Thoracic aorta (tissue), 2 donors: ENCODE data around the gene SUFU. TPM values are rescaled to one million over a fixed set of nuclear protein-coding genes. Genes with fewer than 3 reads are reported as not detected.
A peak's percentile ranks its signal among the peaks of the same experiment; 100 is the strongest.

ENCODE experiments used
- ATAC-seq: fragments of 150-250 bp; one replicate; pipeline ENCODE4 v1.8.0; 2017; ENCODE audit warnings: low read depth; ENCODE audit not compliant: insufficient number of reproducible peaks, low FRiP score
- DNase-seq: peaks from one replicate; pipeline ENCODE4 v3.0.0-alpha.2; 2020; ENCODE audit warnings: low spot score
- H3K27ac ChIP-seq, 2 donors: fragments of 200-600 bp; sonication (generic); 1 replicate in 1 of 2; 2 replicates in 1 of 2; pipeline ENCODE4 v1.5.1; 2016; ENCODE audit warnings: mild to moderate bottlenecking in 2 of 2, moderate library complexity in 2 of 2
- H3K27me3 ChIP-seq: fragments of 200-600 bp; sonication (generic); replicated peaks from 2 replicates; pipeline ENCODE4 v1.6.0; 2016; ENCODE audit warnings: mild to moderate bottlenecking; ENCODE audit not compliant: insufficient read depth
- H3K36me3 ChIP-seq: fragments of 200-600 bp; sonication (generic); one replicate; pipeline ENCODE4 v1.5.1; 2016
- H3K4me1 ChIP-seq, 2 donors: fragments of 200-600 bp; sonication (generic); 1 replicate in 1 of 2; 2 replicates in 1 of 2; pipeline versions ENCODE4 v1.5.1 to v1.6.0; 2016; ENCODE audit warnings: low read depth in 2 of 2, mild to moderate bottlenecking in 1 of 2; ENCODE audit not compliant: control insufficient read depth in 1 of 2
- H3K4me3 ChIP-seq: fragments of 200-600 bp; sonication (generic); 2 replicates; pipeline ENCODE4 v1.5.1; 2016; ENCODE audit warnings: mild to moderate bottlenecking
- H3K9me3 ChIP-seq: fragments of 200-600 bp; sonication (generic); 2 replicates; pipeline ENCODE4 v1.5.1; 2016
- total RNA-seq, 2 donors: library from RNA; depleted of rRNA; stranded (reverse); fragments of >200 nt; gene quantifications; one replicate each; pipeline versions ENCODE4 v1.1.0 to v1.2.3, GENCODE V29; 2016
- TF ChIP-seq, protein P1 (sequence below): fragments of 200-600 bp; sonication (generic); IDR thresholded peaks from one replicate; pipeline ENCODE4 v1.5.1; 2019; ENCODE audit warnings: antibody characterized with exemption

Gene SUFU
- total RNA-seq, 2 donors from 2014 or later: 4.6 to 7.6 TPM

DNA sequence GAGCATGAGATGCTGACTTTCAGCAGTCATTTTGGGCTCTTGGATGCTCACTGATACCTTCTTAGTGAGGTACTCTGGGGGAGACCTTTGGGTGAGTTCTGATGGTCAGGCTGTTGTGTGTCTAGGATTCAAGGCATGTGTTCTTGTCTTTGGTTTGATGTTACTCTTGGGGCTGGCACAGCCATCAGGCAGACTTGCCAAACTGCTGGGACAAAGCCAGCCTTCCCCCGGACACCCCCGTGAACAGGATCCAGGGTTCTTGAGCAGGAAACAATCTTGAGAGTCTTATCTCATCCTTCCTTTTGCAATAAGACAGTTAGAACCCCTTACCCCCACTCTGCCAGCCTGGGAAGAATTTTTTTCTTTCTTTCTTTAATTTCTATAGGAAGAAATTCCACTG is 42.2 kb downstream of the SUFU start:
- Histone ChIP-seq H3K4me3 (no peak overlapping the region), H3K4me1 (peaks cover 11 to 31% of the 10 kb centered on the region in 2 donors), H3K27me3 (no peaks in the 10 kb centered on the region), H3K36me3 (no peaks in the 10 kb centered on the region), H3K27ac (no peak overlapping the region), H3K9me3 (no peaks in the 10 kb centered on the region)
- DNase-seq (no peak), ATAC-seq (no peak)
- TF ChIP-seq, protein P1, sequence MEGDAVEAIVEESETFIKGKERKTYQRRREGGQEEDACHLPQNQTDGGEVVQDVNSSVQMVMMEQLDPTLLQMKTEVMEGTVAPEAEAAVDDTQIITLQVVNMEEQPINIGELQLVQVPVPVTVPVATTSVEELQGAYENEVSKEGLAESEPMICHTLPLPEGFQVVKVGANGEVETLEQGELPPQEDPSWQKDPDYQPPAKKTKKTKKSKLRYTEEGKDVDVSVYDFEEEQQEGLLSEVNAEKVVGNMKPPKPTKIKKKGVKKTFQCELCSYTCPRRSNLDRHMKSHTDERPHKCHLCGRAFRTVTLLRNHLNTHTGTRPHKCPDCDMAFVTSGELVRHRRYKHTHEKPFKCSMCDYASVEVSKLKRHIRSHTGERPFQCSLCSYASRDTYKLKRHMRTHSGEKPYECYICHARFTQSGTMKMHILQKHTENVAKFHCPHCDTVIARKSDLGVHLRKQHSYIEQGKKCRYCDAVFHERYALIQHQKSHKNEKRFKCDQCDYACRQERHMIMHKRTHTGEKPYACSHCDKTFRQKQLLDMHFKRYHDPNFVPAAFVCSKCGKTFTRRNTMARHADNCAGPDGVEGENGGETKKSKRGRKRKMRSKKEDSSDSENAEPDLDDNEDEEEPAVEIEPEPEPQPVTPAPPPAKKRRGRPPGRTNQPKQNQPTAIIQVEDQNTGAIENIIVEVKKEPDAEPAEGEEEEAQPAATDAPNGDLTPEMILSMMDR: no peak

DNA sequence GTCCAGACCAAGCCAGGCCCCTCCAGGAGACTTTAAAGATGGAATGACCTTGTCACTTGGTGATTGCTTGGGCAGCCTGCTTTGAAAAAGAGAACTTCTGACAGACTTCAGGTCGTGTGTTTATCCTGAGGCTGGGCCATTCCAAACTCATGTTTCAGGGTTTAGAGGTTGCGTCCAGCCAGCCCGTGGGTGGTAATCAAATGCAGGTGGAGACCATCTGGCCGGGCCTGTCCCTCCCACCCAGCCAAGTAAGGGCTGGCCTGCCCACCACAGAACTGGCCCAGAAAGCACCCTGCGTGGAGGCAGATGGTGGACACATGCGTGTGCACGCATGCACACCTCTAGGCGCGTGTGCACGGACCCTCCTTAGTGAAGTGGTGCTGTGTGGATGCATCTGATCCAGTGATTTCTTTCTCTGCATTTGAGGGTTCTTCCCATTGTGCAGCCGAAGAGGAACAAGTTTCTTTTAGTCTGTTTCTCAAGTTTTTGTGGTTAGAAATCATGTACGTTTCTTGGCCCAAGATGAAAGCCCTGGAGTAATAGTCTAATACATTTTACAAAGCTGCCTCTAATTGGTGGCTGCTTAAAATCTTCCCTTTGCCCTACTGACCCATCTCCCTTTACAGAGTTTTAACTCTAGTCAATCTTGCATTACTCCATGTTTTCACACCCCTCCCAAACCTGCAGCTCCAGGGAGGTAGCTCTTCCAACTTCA is 43.0 kb downstream of the SUFU start:
- DNase-seq (no peak), ATAC-seq (no peak)
- no peaks in the 10 kb centered on the region for H3K36me3 ChIP-seq
- H3K9me3 ChIP-seq: no peaks in the 10 kb centered on the region
- H3K27me3 ChIP-seq: no peaks in the 10 kb centered on the region
- TF ChIP-seq, protein P1: no peak
- no peak overlapping the region for H3K4me3 ChIP-seq
- no peak overlapping the region for H3K27ac ChIP-seq
- peaks cover 11 to 31% of the 10 kb centered on the region in 2 donors for H3K4me1 ChIP-seq

DNA sequence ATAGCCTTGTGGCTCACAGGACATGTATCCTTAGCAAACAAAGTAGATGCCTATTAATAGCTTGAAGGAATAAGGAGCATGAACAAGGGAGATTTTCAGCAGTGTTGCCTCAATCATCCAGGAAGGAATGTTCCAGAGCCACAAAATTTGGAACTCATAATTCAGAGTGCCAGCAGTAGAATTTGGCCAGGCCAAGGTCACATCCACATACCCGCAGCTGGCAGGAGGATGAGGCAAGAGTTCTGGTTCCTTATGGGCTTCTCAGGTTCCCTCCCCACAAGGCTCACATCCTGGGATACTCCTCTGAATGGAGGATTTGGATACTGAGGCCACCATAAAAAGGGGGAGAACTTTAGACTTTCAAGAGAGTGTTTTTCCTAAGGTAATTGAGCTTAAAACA is 45.8 kb downstream of the SUFU start:
- DNase-seq: no peak
- H3K4me3 ChIP-seq: no peak overlapping the region
- TF ChIP-seq, protein P1: no peak
- peaks cover 11 to 31% of the 10 kb centered on the region in 2 donors for H3K4me1 ChIP-seq
- peak; percentile 50 for ATAC-seq
- no peaks in the 10 kb centered on the region for H3K27me3 ChIP-seq
- H3K27ac ChIP-seq: peak overlapping the region; percentile 48 to 62
- H3K36me3 ChIP-seq: no peaks in the 10 kb centered on the region
- H3K9me3 ChIP-seq: no peaks in the 10 kb centered on the region

DNA sequence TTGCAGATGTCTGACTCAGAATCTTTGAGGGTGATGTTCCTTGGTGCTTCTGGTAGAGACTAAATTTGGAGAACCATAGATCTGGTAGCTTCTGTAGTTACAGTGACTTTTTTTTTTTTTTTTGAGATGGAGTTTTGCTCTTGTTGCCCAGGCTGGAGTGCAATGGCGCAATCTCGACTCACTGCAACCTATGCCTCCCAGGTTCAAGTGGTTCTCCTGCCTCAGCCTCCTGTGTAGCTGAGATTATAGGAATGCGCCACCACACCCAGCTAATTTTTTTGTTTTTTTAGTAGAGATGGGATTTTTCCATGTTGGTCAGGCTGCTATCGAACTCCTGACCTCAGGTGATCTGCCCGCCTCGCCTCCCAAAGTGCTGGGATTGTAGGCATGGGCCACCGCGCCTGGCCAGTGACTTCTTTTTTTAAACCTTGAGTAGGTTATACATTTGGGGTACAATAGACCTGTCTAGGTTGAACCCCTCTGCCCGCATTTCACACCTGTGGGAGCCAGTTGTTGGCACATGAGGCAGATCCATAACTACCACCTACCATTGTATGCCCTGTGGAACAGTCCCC is 47.0 kb downstream of the SUFU start:
- Histone ChIP-seq H3K27ac (no peak overlapping the region), H3K4me3 (no peak overlapping the region), H3K4me1 (peaks cover 10 to 30% of the 10 kb centered on the region in 2 donors), H3K9me3 (no peaks in the 10 kb centered on the region), H3K27me3 (no peaks in the 10 kb centered on the region), H3K36me3 (no peaks in the 10 kb centered on the region)
- DNase-seq (no peak), ATAC-seq (no peak)
- TF ChIP-seq, protein P1: no peak

DNA sequence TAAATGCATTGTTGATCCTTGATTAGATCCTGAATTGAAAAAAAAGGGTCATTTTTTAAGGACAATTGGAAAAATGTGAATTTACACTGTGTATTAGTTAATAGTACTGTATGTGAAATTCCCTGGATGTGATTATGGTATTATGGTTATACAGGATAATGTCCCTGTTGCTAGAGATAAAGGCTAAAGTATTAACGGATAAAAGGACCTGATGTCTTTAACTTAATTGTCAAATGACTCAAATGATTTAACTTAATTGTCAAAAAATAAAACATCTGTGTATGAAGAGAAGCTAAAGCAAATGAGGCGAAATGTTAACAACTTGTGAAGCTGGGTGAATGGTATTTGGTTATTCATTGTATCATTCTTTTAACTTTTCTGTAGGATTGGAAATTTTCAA is 48.8 kb downstream of the SUFU start:
- DNase-seq (no peak), ATAC-seq (no peak)
- TF ChIP-seq, protein P1: no peak
- Histone ChIP-seq H3K4me1 (peaks cover 0 to 28% of the 10 kb centered on the region in 2 donors), H3K27ac (no peak overlapping the region), H3K4me3 (no peak overlapping the region), H3K36me3 (no peaks in the 10 kb centered on the region), H3K27me3 (no peaks in the 10 kb centered on the region), H3K9me3 (no peaks in the 10 kb centered on the region)
